Fibroblast of the conjunctiva (primary cell): ENCODE measurements around the gene TRAPPC1.
"Not testable (repeated sequence)": the region's sequence is repeated elsewhere in the genome, so short reads cannot be mapped to it uniquely, and the experiment has no call there.

Experiments
- DNase-seq: peaks from one replicate; pipeline ENCODE4 v3.0.0-alpha.2; 2010; ENCODE audit warnings: low read depth

Gene TRAPPC1

DNA sequence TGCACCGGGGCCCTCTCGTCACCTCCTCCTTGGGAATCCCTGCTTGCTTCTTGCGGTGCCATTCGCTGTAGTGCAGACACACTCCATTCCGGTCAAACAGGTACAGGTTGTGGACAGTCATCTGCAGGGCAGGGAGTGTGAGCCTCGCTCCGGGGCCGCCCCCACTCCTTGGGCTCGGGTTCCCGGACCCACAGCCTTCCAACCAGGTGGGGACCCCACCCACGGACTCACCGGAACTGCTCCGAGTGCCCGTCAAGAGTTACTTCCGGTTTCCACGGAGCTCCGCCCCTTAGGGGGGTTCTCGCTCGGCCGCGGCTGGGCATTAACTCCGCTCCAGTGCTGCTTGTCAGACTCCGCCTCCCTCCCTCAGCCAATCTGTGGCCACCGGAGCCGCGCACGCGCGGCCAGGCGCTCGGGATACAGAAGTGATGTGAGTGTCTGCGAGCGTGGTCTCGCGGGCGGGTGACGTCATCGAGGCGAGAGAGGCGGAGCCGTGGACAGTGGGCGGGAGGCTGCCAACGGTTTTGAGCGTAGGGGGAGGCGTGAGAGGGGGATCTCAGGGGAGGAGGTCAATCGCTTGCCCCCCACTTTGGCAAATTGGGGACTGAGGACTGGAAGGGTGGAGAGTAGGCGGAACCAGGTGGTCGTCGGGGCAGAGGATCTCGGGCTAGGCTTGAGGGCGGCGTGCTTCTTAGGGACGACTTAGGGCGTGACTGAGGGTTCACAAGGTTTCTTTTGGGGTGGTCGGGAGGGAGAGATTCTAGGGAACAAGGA is at the start of gene TRAPPC1, which contains the start of gene CNTROB:
TRAPPC1 (minus strand) TSS at position 238 of the 774 bp plus-strand sequence; CDS start at position 121, 117 bp downstream.
CNTROB (plus strand) TSS at position 498 of the 774 bp plus-strand sequence. CDS start 874 bp downstream, outside the sequence.
- peak; percentile 98 for DNase-seq

DNA sequence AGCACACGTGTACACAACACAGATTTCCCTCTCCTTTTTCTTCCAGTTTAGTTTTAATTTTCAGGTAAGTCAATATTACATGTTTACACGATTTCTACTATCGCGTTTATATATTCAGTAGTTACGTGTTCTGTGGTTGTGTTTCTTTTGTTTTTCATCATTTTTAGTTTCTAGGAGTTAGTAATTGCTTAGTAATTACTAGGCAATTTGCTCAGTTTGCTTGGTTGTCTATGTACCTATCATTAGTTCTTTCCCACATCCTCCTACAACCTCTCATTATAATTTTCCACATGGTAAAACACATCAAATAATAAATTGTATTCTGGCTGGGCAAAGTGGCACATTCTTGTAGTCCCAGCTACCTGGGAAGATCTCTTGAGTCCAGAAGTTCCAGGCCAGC is 46.1 kb upstream of the TRAPPC1 start:
- no peak for DNase-seq

GRCh38 chr17:7977039-7977438 is 45.3 kb upstream of the TRAPPC1 start:
- DNase-seq, result no peak

DNA sequence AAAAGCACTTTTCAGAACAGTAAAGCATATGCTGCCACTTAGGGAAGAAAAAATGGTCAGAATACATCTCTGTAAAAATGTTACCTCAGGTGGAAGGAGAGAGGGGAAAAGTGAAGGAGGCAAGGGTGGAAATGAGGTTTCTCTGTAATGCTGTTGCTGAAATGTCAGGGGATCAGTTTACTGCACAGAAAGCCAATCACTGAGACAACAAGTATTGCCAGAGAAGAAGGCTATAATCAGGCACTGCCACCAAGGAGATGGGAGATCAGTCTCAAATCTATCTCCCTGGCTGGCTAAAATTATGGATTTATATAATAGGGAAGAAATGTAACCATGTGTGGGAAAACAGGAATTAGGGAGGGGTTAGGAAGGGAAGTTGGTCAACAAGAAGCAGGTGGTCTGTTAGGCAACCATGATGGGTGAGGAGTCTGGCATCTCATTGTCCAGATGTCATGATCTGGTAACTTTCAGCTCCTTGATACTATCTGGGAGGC is 42.9 kb upstream of the TRAPPC1 start:
- no peak for DNase-seq

- no peak for DNase-seq
Observed at GRCh38 chr17:7972131-7972785, 40.5 kb upstream of the TRAPPC1 start.

DNA sequence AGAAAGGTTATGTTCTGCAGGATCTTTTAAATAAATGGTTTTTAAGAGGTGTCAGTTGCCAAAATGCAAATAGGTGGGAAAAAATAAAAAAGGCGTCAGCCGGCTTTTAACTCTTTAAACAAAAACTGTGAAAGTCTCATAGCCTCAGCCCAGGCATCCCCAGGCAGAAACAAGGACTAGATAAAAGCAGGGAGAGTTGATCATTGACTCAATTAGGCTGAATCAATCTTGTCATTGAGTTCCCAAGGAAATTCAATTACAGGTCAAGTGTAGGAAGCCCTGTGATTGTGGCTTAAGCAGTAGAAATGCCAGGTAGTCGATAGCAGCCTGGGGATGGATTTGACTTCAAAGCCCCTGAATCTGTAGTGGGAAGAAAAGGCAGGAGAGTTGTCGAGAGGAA is 39.9 kb upstream of the TRAPPC1 start:
- DNase-seq, result no peak

DNA sequence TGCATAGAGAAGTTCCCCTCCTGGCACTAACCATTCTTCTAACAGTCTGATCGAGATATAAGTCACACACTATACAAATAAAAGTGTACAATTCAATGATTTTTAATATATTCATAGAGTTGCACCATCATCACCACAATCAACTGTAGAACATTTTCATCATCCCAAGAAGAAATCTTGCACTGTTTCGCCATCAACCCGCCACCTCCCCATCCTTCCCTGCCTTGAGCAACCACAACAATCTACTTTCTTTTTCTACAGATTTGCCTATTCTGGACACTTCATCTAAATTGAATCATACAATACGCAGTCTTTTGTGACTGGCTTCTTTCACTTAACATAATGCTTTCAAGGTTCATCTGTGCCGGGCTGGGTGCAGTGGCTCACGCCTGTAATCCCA is 37.7 kb upstream of the TRAPPC1 start:
- no peak for DNase-seq

- no peak for DNase-seq
Observed at GRCh38 chr17:7967751-7968150, 36.0 kb upstream of the TRAPPC1 start.

DNA sequence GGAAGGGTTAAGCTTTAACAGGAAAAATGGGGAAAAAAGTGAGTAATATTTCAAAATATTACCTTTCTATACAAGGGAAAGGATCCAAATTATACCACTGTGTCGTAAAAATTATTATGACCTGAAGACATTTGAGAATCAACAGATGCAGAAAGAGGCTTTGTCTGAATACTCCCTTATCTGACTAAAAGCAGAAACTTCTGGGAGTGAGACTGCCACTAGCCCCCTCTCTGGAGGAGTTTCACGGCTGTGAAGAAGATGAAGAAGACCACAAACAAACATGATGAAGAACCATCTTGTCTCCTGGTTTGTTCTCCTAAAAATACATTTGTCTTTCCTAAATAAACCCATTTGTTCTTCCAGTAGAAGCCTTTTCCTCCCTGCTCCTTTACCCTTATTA is 29.7 kb upstream of the TRAPPC1 start:
- no peak for DNase-seq

DNA sequence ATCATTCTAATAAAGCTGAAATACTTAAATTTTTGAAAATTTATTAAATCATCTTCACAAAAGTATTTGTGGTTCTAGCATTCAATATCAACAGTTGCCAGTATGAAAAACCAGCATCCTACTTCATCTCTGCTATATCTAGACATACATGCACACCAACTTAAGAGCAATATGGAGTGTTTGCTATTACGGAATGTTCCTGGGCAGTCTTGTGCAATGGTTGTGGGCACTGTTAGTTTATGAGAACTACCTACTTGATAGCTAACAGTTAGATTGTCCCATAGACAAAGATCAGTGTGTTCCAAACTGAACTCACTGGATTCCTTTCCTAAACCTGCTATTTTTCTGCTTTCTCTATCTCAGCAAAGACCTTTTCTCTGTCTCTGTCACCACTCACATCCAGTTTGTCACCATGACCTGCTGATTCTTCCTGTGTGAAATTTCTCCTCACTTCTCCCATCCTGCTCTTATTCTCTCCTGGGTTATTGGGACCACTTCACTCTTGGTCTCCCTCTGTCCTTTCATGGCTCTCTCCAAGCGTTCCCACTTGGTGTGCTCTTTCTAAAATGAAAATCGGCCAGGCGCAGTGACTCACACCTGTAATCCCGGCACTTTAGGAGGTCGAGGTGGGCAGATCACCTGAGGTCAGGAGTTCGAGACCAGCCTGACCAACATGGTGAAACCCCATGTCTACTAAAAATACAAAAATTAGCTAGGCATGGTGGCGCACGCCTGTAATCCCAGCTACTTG is 27.9 kb upstream of the TRAPPC1 start:
- DNase-seq, result no peak

DNA sequence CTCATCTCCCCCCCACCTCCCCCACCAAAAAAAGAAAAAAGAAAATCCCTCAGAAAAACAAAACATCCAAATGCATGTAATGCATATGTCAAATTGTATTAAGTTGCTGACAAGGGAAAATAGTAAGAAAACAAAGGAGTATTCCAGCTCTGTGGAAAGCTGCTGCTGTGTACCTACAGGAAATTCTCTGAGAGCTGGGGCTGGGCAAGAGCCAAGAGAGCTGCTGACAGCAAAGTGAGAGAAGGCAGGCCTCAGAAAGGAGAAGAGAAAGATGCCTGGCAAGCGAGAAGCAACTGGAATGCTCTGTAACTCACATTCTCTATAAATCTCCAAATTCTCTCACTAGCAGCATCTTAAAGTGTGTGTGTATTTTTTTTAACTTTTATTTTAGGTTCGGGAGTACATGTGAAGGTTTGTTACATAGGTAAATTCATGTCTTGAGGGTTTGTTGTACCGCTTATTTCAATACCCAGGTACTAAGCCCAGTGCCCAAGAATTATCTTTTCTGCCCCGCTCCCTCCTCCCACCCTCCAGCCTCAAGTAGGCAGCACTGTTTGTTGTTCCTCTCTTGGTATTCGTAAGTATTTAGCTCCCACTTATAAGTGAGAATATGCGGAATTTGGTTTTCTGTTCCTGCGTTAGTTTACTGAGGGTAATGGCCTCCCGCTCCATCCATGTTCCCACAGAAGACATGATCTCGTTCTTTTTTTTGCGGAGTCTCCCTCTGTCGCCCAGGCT is 24.7 kb upstream of the TRAPPC1 start:
- no peak for DNase-seq

DNA sequence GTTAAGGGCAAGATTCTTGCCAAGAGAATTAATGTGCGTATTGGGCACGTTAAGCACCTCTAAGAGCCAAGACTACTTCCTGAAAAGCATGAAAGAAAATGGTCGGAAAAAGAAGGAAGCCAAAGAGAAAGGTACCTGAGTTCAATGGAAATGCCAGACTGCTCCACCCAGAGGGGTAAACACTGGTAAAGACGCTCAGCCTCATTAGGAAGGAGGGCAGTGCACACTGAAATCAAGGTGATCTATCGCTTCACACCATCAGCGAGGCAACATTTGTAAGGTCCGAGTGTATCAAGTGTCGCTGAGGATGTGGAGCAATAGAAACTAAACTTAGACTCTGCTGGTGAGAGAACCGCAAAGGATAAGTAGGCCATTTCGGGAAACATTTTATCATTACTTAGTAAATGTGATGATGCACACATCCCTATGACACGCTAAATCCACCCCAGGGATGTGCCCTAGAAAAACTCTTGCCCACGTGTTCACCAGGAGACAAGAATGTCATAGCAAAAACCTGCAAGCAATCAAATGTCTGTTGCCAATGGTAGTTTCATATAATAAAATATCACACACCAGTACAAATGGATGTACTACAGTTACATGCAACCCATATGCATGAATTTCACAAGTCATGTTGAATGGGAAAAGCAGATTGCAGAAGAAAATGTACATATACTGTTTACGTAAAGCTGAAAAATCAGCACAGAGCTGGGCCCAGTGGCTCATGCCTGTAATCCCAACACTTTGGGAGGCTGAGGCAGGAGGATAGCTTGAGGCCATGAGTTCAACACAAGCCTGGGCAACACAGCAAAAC is 23.9 kb upstream of the TRAPPC1 start:
- no peak for DNase-seq

DNA sequence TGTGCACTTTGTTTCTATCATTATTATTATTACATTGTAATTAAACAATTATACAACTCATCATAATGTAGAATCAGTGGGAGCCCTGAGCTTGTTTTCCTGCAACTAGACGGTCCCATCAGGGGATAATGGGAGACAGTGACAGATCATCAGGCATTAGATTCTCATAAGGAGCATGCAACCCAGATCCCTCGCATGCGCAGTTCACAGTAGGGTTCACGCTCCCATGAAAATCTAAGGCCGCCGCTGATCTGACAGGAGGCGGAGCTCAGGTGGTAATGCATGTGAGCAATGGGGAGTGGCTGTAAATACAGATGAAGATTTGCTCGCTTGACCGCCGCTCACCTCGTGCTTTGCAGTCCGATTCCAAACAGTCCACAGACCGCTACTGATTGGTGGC is 21.5 kb upstream of the TRAPPC1 start:
- DNase-seq, result not testable (repeated sequence)

DNA sequence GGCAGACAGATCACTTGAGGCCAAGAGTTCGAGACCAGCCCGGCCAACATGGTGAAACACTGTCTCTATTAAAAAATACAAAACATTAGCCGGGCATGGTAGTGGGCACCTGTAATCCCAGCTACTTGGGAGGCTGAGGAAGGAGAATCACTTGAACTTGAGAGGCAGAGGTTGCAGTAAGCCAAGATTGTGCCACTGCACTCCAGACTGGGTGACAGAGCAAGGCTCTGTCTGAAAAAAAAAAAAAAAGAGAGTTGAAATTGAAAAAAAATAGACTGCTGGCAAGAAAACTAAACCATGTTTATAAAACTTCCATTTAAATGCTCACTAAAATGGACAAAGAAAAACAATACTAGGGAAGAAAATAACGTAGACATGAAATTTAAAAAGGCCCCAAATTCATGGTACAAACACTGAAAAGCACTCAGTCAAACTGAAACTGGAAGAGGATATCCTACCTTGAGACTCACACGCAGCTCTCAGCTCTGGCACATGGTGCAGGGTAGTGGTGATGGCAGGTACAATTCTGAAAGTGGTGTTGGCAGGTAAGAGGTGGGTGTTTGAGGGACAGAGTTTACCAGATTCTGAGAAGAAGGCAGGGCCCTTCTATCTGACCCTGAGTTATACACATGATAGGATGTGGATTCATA is 19.5 kb upstream of the TRAPPC1 start:
- no peak for DNase-seq

- DNase-seq, result no peak
Observed at GRCh38 chr17:7950578-7950977, 18.8 kb upstream of the TRAPPC1 start.

- no peak for DNase-seq
Observed at GRCh38 chr17:7947651-7948050, 15.9 kb upstream of the TRAPPC1 start.

GRCh38 chr17:7946441-7946840 is 14.7 kb upstream of the TRAPPC1 start:
- DNase-seq, result no peak

DNA sequence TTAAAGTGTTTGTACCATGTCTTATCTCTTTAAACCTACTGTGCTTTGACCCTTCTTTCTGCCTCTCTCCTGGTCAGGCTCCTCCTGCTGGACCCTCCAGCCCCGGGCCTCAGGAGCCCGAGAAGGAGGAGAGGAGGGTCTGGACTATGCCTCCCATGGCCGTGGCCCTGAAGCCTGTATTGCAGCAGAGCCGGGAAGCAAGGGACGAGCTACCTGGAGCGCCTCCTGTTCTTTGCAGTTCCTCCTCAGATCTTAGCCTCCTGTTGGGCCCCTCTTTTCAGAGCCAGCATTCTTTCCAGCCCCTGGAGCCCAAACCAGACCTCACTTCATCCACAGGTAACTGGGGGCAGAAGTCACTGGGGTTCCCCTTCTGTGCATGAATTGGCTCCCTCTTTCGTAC is 13.9 kb upstream of the TRAPPC1 start:
- no peak for DNase-seq

- no peak for DNase-seq
Observed at GRCh38 chr17:7944326-7944725, 12.6 kb upstream of the TRAPPC1 start.

DNA sequence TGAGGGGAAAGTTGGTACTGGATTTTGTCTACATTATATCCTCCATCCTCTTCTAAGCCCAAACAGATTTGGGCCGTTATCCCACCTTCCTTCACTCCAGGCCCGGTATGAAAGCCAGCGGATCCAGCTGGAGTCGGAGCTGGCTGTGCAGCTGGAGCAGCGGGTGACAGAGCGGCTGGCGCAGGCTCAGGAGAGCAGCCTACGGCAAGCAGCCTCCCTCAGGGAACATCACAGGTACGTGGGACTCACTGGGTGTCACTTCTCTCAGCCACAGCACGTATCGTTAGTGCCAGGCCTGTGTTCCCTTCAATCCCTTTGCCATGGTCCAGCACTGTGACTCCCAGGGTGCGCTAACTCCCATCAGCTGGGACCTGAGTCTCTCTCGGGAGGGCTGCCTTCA is 11.5 kb upstream of the TRAPPC1 start:
- DNase-seq, result no peak

DNA sequence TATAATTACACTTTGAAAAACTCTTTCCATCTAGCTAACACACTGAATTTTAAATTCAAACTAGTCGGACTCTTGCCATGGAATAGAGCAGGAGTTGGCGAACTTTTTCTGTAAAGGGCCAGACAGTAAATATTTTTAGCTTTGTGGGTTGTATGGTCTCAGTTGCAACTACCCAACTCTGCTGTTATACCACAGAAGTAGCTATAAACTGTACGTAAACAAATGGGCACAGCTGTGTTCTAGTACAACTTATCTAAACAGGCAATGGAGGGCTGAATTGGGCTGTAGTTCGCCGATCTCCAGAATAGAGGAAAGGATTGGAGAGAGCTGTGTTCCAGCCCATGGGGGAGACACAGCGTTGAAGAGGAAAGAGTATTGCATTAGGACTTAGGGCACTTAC is 9.0 kb upstream of the TRAPPC1 start:
- DNase-seq, result no peak
